Stimulated activated CD4-positive, alpha-beta T cell treated with anti-CD3 and anti-CD28 coated beads, TNF-alpha, amount 100 ng/mL, for 24 hours (primary cell): ENCODE data around the gene KRTAP19-1.
"Not testable (repeated sequence)": the region's sequence is repeated elsewhere in the genome, so short reads cannot be mapped to it uniquely, and the experiment has no call there.

Experiments used
- DNase-seq, 3 experiments: peaks; one replicate each; pipeline ENCODE4 v3.0.0-alpha.2; 2020; ENCODE audit warnings: low read depth in 3 of 3

Gene KRTAP19-1

GRCh38 chr21:30480145-30480544 is at the start of gene KRTAP19-1:
KRTAP19-1 (minus strand) TSS chr21:30480367; CDS start chr21:30480317, 50 bp downstream.
- no peak for DNase-seq

GRCh38 chr21:30518876-30519275 is 38.7 kb upstream of the KRTAP19-1 start:
- DNase-seq = no peak

GRCh38 chr21:30515681-30516080 is 35.5 kb upstream of the KRTAP19-1 start:
- DNase-seq = no peak

- DNase-seq = not testable (repeated sequence)
Measured at GRCh38 chr21:30505621-30506205, 25.5 kb upstream of the KRTAP19-1 start.

- no peak for DNase-seq
Measured at GRCh38 chr21:30502041-30502440, 21.9 kb upstream of the KRTAP19-1 start, which contains the start of gene KRTAP19-5. KRTAP19-5 (minus strand) TSS chr21:30502141; CDS start chr21:30502090, 51 bp downstream.

- no peak for DNase-seq
Measured at GRCh38 chr21:30497065-30497464, 16.9 kb upstream of the KRTAP19-1 start, which contains the start of gene KRTAP19-4. KRTAP19-4 (minus strand) TSS chr21:30497165; CDS start chr21:30497110, 55 bp downstream.

- DNase-seq = no peak
Measured at GRCh38 chr21:30491963-30492428, 11.8 kb upstream of the KRTAP19-1 start, which contains the start of gene KRTAP19-3. KRTAP19-3 (minus strand) TSS chr21:30492013; CDS start chr21:30491957, 56 bp downstream.

GRCh38 chr21:30487336-30487735 is 7.2 kb upstream of the KRTAP19-1 start, which contains the start of gene KRTAP19-2:
KRTAP19-2 (minus strand) TSS chr21:30487436; CDS start chr21:30487348, 88 bp downstream.
- no peak for DNase-seq

- no peak for DNase-seq
Measured at GRCh38 chr21:30486180-30486579, 6.0 kb upstream of the KRTAP19-1 start.

- DNase-seq = no peak
Measured at GRCh38 chr21:30482130-30482529, 2.0 kb upstream of the KRTAP19-1 start.

GRCh38 chr21:30479259-30479658 is 908 bp downstream of the KRTAP19-1 start:
- no peak for DNase-seq

- no peak for DNase-seq
Measured at GRCh38 chr21:30478004-30478403, 2.2 kb downstream of the KRTAP19-1 start.

GRCh38 chr21:30468900-30469714 is 11.1 kb downstream of the KRTAP19-1 start:
- no peak for DNase-seq

GRCh38 chr21:30463713-30464112 is 16.5 kb downstream of the KRTAP19-1 start:
- DNase-seq = no peak

GRCh38 chr21:30448514-30448913 is 31.7 kb downstream of the KRTAP19-1 start:
- no peak for DNase-seq

- DNase-seq = no peak
Measured at GRCh38 chr21:30447056-30447455, 33.1 kb downstream of the KRTAP19-1 start.

GRCh38 chr21:30444204-30444603 is 36.0 kb downstream of the KRTAP19-1 start:
- DNase-seq = no peak

- no peak for DNase-seq
Measured at GRCh38 chr21:30443226-30443625, 36.9 kb downstream of the KRTAP19-1 start.

GRCh38 chr21:30439975-30440374 is 40.2 kb downstream of the KRTAP19-1 start, which contains the start of gene KRTAP15-1:
KRTAP15-1 (plus strand) TSS chr21:30440275; CDS start chr21:30440328, 53 bp downstream.
- no peak for DNase-seq

GRCh38 chr21:30437010-30437565 is 43.1 kb downstream of the KRTAP19-1 start:
- DNase-seq = no peak

GRCh38 chr21:30434033-30434631 is 46.0 kb downstream of the KRTAP19-1 start:
- DNase-seq = peak in 1 of 3 experiments; percentile 7
